WTC11 (cell line): ENCODE results near the gene DPEP2NB. TPM values are rescaled to one million over a fixed set of nuclear protein-coding genes. Genes with fewer than 3 reads are reported as not detected.
A peak's percentile ranks its signal among the peaks of the same experiment; 100 is the strongest.

ENCODE experiments used
- AFF4 ChIP-seq: sonication (generic); formaldehyde crosslinking; IDR thresholded peaks from 2 replicates; pipeline ENCODE4 v1.8.1; 2023; ENCODE audit warnings: mild to moderate bottlenecking, missing genetic modification reagents, borderline replicate concordance
- ATF2 ChIP-seq: sonication (generic); formaldehyde crosslinking; IDR thresholded peaks from 2 replicates; pipeline ENCODE4 v1.8.1; 2022; ENCODE audit warnings: low read depth, missing genetic modification reagents, borderline replicate concordance
- CTCF ChIP-seq: fragments of 200-600 bp; IDR thresholded peaks from 2 replicates; pipeline ENCODE4 v1.8.0; 2022; ENCODE audit warnings: antibody characterized with exemption
- E2F1 ChIP-seq: sonication (generic); formaldehyde crosslinking; IDR thresholded peaks from 2 replicates; pipeline ENCODE4 v1.8.0; 2022; ENCODE audit warnings: mild to moderate bottlenecking, missing genetic modification reagents
- E2F4 ChIP-seq: sonication (generic); formaldehyde crosslinking; IDR thresholded peaks from 2 replicates; pipeline ENCODE4 v1.8.1; 2022; ENCODE audit warnings: low read depth, mild to moderate bottlenecking, moderate library complexity, missing genetic modification reagents, borderline replicate concordance
- FOXP1 ChIP-seq: sonication (generic); formaldehyde crosslinking; IDR thresholded peaks from 2 replicates; pipeline ENCODE4 v1.8.0; 2022; ENCODE audit warnings: missing genetic modification reagents, mild to moderate bottlenecking, moderate library complexity, borderline replicate concordance
- GRHL2 ChIP-seq: fragments of 250-450 bp; sonication (Bioruptor Pico); IDR thresholded peaks from 2 replicates; pipeline ENCODE4 v1.8.0; 2022; ENCODE audit warnings: mild to moderate bottlenecking, moderate library complexity; ENCODE audit not compliant: insufficient replicate concordance, severe bottlenecking
- MAX ChIP-seq: sonication (generic); formaldehyde crosslinking; IDR thresholded peaks from 2 replicates; pipeline ENCODE4 v1.8.0; 2022; ENCODE audit warnings: mild to moderate bottlenecking, missing genetic modification reagents
- MYBL2 ChIP-seq: sonication (generic); formaldehyde crosslinking; IDR thresholded peaks from 2 replicates; pipeline ENCODE4 v1.8.1; 2023; ENCODE audit warnings: mild to moderate bottlenecking, moderate library complexity, missing genetic modification reagents
- NFE2L1 ChIP-seq: sonication (generic); formaldehyde crosslinking; IDR thresholded peaks from 2 replicates; pipeline ENCODE4 v1.8.1; 2023; ENCODE audit warnings: missing genetic modification reagents
- NFYB ChIP-seq: sonication (generic); formaldehyde crosslinking; conservative IDR thresholded peaks from 2 replicates; pipeline ENCODE4 v1.8.0; 2022; ENCODE audit warnings: low read depth, missing genetic modification reagents
- NR2C2 ChIP-seq: sonication (generic); formaldehyde crosslinking; IDR thresholded peaks from 2 replicates; pipeline ENCODE4 v1.8.0; 2022; ENCODE audit warnings: mild to moderate bottlenecking, missing genetic modification reagents
- RELA ChIP-seq: sonication (generic); formaldehyde crosslinking; IDR thresholded peaks from 2 replicates; pipeline ENCODE4 v1.8.1; 2022; ENCODE audit warnings: missing genetic modification reagents, mild to moderate bottlenecking, borderline replicate concordance
- SP1 ChIP-seq: sonication (generic); formaldehyde crosslinking; conservative IDR thresholded peaks from 2 replicates; pipeline ENCODE4 v1.8.1; 2022; ENCODE audit warnings: missing genetic modification reagents
- USF1 ChIP-seq: sonication (generic); formaldehyde crosslinking; IDR thresholded peaks from 2 replicates; pipeline ENCODE4 v1.8.0; 2022; ENCODE audit warnings: mild to moderate bottlenecking, missing genetic modification reagents
- USF2 ChIP-seq: sonication (generic); formaldehyde crosslinking; IDR thresholded peaks from 2 replicates; pipeline ENCODE4 v1.8.1; 2023; ENCODE audit warnings: mild to moderate bottlenecking, missing genetic modification reagents, moderate library complexity
- ZBTB21 ChIP-seq: sonication (generic); formaldehyde crosslinking; IDR thresholded peaks from 2 replicates; pipeline ENCODE4 v1.8.1; 2023; ENCODE audit warnings: mild to moderate bottlenecking, missing genetic modification reagents, borderline replicate concordance
- ZBTB43 ChIP-seq: sonication (generic); formaldehyde crosslinking; IDR thresholded peaks from 2 replicates; pipeline ENCODE4 v1.8.1; 2023; ENCODE audit warnings: mild to moderate bottlenecking, missing genetic modification reagents
- ZNF219 ChIP-seq: sonication (generic); formaldehyde crosslinking; IDR thresholded peaks from 2 replicates; pipeline ENCODE4 v1.8.0; 2023; ENCODE audit warnings: missing genetic modification reagents, mild to moderate bottlenecking, borderline replicate concordance
- ZNF232 ChIP-seq: sonication (generic); formaldehyde crosslinking; IDR thresholded peaks from 2 replicates; pipeline ENCODE4 v1.8.0; 2022; ENCODE audit warnings: mild to moderate bottlenecking, missing genetic modification reagents
- total RNA-seq: library from RNA; stranded (reverse); gene quantifications from 3 replicates; pipeline ENCODE4 v1.2.3, GENCODE V29; 2021

DPEP2NB gene
- total RNA-seq, 1 experiment from 2014 or later = not detected

- TF ChIP-seq AFF4 (CRISPR knock-in tag) (no peak), E2F1 (CRISPR knock-in tag) (no peak), USF1 (CRISPR knock-in tag) (0 out of 2 replicates have a peak, but pooled peaks have one; percentile 34), ZBTB43 (CRISPR knock-in tag) (0 out of 2 replicates have a peak, but pooled peaks have one; percentile 56), NFYB (CRISPR knock-in tag) (peak; percentile 11; the same call in 1 of the 2 replicates), ZNF219 (no peak), MYBL2 (CRISPR knock-in tag) (no peak), ZBTB21 (CRISPR knock-in tag) (no peak), ATF2 (CRISPR knock-in tag) (no peak), USF2 (no peak), RELA (peak; percentile 38; the same call in 1 of the 2 replicates), SP1 (peak; percentile 61), FOXP1 (CRISPR knock-in tag) (peak; percentile 92; the same call in 1 of the 2 replicates), CTCF (peak; percentile 100), E2F4 (CRISPR knock-in tag) (no peak), NFE2L1 (peak; percentile 78; the same call in 1 of the 2 replicates), GRHL2 (CRISPR knock-in tag) (no peak), ZNF232 (CRISPR knock-in tag) (no peak), NR2C2 (peak; percentile 36; the same call in 1 of the 2 replicates), MAX (CRISPR knock-in tag) (peak; percentile 88)
These were observed 22.3 kb downstream of the DPEP2NB start (continued) for GRCh38 chr16:67993207-67994039.
